Measurements from ENCODE around the gene UNC119.
"Not testable (repeated sequence)": the region's sequence is repeated elsewhere in the genome, so short reads cannot be mapped to it uniquely, and the experiment has no call there.

UNC119 gene

DNA sequence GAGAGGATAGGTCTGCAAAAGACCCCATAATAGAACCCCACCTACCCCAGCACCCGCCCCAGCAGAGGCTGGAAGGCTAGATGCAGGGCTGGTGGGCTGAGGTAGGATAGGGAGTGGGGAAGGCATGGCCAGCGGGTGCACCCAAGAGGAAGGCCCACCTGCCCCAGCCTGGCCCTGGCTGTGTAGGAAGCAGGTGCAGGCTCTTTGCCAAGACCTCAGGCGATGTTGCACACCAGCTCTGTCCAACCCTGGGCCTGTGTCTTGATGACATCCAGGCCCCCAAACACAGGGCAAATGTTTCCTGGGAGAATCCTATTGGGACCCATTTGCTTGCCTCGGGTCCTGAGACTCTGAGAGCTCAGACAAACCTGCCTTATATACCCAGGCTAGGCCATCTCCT is 12.2 kb downstream of the UNC119 start:
- no peak for DNase-seq

DNA sequence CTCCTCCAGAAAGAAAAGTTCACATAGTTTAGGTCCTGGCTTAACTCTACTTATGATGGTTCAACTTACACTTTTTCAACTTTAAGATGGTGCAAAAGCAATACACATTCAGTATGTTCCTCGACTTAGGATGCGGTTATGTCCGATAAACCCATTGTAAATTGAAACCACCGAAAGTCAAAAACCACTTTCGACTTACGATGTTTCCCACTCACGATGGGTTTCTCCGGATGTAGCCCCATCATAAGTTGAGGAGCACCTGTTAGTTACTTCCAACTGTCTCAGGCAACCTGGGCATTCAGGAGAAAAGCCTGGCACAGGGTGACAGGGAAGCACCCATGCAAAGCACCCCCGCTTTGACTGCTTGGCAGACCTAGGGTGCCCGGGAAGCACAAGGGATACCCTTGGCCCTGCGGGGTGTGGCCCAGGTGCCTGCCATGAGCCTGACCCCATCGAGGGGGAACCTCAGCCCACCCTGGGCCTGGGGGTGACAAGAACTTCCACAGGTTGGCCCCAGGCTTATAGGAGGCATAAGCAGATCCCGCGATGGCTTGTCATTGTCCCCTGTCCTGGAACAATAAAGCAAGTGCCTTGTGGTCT is 14.0 kb downstream of the UNC119 start:
- no peak for DNase-seq

DNA sequence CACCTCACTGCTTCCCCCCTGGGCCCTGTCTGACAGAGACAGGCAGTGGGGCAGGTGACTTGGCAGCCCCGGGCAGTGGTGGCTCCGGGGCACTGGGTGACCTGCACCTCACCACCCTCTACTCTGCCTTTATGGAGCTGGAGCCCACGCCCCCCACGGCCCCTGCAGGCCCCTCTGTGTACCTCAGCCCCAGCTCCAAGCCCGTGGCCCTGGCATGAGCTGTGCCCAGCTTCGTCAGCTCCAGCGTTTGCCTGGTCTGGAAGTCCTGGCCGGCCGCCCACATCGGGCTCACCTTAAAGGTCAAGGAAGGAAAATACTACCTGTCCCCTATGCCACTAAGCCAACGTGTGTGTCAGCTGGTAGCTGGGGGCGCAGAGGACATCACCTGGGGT is 15.2 kb downstream of the UNC119 start:
- DNase-seq, result no peak

DNA sequence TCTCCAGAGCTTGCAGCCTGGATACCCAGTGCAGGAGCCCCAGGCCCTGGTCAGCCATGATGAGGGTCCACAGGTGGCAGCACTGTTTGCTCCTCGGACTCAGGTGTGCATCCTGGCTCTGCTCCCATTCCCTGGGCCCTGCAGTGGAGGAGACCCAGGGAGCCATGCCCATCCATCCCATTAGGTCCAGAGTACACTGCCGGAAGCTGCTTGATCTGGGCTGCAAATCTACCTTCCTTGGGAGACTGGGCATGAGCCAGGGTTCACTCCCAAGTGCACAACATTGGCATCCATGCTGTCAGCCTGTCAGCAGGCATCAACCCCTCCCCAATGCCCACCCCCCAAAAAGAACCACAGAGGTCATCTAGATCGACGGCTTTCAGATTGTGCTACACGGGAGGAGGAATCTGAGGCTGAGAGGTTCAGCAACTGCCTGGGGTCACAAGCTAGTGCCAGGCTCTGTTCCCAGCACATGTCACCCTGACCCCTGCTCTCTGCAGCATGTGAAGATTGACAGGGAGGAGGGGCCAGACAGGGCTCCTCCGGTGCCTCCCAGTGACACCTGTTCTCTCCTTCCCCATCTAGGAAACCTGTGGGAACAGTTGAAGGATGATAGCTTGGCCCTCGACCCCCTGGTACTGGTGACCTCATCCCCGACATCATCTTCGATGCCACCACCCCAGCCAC is 15.7 kb downstream of the UNC119 start:
- no peak for DNase-seq

DNA sequence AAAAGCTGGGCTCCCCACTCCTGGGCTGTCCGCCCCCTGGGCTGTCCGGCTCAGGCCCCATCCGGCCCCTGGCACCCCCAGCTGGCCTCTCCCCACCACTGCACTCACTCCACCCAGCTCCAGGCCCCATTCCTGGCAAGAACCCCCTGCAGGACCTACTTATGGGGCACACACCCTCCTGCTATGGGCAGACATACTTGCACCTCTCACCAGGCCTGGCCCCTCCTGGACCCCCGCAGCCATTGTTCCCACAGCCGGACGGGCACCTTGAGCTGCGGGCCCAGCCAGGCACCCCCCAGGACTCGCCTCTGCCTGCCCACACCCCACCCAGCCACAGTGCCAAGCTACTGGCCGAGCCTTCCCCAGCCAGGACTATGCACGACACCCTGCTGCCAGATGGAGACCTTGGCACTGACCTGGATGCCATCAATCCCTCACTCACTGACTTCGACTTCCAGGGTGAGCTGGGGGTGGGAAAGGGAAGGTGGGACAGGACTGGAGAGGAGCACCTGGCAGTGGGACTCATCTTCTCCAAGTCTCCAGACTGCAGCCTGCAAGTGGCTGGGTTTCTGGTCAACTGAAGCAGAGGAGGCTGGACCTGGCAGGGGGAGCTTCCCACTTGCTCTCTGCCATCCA is 17.6 kb downstream of the UNC119 start:
- DNase-seq, result no peak

DNA sequence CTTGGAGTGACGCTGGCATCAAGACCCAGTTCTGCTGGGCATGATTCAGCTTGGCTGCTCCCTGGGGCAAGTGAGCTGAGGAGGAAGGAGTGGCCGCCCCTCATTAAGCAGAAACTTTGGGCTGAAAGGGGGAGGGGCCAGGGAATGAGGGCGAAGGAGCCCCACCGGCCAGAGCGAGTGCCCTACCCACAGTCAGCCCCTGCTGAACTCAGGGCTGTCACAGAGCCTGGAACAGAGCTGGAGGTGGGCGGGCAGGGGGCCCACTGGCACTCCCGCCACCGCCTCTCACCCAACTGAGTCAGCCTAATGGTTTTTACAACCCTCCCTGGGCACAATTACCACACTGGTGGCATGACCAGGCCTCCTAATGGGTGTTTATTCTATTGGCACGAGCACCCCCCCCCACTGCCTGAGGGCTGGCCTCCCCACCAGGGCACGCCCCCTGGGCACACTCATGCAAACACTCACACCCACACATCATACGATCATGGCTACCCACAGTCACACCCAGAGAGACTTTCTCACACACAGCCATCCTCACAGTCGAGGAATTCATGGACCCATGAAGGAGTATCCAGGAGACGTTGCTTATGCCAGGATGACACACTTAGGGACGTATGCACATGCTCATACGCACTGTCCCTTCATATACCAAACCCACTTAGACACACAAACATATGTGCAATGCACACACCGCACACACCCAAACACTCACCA is 19.2 kb downstream of the UNC119 start:
- DNase-seq, result no peak

DNA sequence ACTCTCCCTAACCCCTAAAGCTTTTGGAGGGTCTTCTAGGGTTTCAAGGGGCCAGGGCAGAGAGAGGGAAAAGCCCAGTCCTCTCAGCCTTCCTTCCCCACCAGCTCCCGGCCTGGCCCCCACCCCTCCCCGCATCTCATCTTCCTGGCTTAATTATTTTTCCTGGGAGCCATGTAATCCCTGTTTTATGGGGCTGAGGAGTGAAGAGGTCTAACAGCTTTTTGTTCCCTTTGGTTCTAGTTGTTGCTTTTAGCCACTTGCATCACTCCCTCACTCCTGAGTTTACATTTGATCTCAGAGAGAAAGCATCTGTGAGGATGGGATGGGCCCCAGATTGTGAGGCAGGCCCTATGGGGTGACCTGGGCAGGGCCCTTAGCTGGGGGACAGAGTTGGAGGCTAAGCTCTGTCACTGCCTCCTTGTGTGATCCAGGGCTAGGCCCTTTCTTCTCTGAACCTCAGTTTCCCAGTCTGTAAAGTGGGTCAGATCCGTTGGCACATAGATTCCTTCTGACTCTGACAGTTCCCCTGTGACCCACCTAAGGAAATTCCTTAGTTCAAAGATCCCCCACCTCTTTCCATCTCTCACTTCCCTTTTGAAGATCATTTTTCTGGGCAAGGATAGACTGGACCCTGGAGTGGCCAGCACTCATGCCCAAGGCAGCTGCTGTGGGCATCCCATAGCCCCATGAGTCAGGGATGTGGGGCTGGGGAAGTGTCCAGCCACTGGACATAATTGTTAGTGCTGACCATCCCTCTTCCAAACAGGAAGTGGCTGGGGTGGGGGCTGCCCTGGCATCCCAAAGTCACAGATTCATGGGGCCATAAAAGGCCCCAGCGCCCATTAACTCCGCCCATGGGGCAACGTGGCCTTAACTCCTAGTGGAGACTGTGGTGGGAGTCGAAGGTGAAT is 20.1 kb downstream of the UNC119 start:
- no peak for DNase-seq

DNA sequence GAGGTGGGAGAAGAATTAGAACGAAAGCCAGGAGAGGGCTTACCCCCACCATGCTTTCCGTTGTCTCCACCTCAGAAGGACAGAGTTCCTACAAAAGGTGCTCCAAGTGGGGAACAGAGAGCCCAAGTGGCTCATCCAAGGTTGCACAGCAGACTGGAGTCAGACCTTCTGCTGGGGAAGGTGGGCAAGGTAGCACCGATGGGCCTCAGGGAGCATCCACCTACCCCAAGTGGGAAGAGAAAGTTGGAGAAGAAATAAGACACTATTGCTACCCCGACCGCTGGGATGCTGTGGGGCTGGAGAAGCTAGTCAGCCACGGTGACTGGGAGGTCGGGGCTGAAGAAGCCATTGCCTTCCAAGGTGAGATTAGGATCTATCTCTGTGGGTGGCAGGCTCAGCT is 21.5 kb downstream of the UNC119 start:
- no peak for DNase-seq

DNA sequence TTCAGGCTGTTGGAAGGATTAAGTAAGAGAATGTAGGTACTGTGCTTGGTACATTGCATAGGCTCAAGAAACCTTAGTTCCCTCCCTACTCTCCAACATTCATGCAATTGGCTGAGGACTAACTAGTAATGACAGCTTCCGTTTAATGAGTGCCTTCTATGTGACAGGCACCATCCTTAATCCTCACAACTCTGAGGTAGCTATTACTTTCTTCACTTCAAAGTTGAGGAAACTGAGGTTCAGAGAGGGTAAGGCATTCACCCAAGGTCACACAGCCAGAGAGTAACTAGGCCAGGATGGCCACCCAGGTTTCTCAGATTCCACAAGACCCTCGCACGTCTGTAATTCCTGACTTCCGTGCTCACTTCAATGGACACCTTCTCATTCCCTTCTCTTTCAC is 22.2 kb downstream of the UNC119 start:
- DNase-seq, result no peak

DNA sequence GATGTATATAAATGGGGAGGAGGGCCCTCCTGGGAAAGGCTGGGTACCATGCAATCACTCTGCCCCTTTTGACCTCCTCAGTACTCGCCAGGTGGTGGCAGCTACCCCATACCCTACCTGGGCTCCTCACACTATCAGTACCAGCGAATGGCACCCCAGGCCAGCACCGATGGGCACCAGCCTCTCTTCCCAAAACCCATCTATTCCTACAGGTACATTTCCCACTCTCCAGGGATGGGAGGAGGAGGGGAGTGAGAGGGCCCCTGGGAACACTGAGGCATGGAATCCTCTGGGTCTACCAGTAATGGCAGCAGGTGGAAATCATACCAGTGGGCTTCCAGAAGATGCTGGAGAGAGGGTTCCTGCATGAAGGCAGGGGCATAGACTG is 23.4 kb downstream of the UNC119 start:
- DNase-seq, result no peak

DNA sequence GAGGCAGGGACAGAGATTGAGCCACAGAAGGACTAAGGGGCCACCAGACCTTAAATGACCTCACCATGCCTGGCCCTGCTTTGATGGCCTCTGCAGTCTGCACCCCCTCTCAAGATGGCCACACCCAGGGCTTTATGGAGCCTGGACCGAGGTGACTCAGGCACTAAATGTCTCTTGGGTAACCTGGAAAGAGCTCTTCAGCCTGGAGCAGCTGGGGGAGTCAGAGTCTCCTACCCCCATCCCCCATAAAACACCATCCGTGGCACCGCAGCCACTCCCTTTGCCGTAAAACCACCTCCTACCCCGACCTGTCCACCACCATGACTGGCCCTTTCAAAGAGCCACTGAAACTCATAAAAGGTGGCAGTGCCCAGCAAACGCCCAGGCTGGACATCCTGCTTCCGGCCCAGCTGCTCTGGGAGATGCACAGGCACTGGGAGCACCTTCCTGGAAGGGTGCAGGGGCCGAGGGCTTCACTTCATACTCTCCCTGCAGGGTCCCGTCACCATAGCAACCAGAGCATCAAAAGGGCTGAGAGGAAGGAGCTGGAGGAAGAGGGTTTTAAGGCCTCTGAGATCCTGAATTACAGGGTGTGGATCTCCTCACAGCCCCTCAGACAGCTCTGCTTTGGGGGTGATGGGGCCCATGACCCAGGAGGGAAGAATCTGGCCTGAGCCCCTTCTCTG is 24.0 kb downstream of the UNC119 start:
- no peak for DNase-seq

DNA sequence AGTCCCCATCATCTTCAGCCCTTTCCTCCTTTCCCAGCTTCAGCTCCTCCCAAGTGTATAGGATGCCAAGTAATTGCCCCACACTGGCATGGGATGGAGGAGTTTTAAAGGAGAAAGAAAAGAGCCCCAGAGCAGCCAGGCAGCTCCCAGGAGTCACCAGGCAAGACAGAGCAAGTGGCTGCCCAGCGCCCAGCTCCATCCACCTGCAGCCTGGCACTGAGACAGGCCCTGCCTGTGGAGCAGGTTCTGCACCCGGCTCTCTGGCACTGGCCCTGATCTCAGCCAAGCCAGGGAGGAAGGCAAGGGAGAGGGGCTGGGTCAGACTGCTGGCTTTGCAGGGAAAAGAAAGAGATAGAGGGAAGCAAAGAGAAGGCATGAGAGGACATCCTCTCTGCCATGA is 24.6 kb downstream of the UNC119 start:
- no peak for DNase-seq

DNA sequence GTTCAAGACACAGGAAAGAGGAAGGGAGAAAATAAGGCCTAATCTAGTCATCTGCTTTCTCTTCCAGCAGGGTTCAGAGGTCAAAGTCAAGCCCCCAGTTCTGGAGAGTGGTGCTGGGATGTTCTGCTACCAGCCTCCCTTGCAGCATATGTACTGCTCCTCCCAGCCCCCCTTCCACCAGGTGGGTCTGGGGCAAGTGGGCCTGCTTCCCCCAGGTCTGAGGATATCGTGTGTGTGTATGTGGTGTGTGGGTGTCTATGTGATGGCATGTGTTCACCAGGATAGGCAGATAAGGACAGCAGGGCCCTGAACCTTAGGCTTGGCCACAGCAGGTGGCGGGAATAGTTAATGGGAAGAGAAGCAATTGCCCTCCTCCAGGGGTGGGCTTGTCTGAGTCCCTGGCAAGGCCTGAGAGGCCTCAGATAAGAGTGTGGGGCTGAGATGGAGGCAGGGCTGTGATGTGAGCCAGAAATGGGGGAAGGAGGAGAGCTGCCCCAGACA is 25.2 kb downstream of the UNC119 start:
- DNase-seq, result no peak

DNA sequence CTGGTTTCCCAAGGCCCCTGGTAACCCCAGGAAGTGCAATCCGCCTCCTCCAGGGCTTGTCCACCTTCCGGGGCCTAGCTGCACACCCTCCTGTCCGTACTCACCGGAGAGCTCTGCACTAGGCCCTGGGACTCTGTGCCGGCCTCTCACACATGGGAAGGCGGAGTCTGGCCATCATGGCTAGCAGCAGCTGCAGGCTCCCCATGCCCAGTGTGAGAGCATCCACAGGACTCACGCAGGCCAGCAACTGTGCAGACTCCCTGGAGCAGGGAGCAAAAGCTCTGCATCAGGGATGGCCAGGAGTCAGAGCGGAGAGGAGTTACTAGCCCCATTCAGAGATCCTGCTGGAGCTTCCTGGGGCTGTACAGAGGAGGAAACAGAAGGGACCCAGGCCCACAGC is 26.0 kb downstream of the UNC119 start:
- no peak for DNase-seq

DNA sequence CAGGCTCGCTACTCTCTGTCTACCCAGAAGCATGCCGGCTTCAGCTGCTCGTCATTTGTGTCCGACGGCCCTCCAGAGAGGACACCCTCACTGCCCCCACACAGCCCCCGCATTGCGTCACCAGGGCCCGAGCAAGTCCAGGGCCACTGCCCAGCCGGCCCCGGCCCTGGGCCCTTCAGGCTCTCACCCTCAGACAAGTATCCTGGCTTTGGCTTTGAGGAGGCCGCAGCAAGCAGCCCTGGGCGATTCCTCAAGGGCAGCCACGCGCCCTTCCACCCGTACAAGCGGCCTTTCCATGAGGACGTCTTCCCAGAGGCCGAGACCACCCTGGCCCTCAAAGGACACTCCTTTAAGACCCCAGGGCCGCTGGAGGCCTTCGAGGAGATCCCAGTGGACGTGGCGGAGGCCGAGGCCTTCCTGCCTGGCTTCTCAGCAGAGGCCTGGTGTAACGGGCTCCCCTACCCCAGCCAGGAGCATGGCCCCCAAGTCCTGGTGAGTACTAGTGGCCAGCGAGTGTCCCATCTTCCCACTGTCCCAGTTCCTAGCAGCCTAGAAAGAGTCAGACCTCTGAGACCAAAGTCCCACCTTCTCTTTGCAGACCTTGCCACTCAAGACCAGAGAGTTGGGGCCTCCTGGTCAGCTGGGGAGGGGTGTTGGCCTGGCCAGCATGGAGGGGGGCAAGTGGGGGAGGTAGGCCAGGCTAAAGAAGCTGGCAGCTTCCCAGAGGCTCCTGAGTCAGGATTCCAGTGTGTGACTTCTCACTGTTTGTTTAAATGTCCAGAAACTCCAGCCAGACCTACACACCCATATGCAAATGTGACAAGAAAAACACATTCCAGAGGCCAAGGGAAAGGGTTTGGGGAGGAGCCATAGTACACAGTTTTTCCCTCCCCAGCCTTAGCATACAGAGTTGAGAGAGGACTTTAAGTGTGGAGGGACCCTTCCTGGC is 27.7 kb downstream of the UNC119 start:
- DNase-seq, result no peak

DNA sequence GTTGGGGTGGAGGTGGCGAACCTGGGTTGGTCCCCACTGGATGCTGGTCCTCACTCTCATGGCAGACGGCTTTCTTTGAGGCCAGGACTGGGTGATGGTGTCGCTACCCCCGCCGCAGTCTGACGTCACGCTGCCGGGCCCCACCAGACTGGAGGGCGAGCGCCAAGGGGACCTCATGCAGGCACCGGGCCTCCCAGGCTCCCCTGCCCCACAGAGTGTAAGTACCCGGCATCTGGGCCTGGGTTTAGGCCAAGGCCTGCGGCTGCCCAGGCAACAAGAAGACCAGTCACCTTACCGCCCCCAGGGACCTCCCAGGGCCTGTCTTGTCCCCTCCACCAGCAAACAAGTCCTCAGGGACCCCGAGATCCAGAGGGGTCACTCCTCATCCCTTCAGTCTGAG is 28.5 kb downstream of the UNC119 start:
- no peak for DNase-seq

DNA sequence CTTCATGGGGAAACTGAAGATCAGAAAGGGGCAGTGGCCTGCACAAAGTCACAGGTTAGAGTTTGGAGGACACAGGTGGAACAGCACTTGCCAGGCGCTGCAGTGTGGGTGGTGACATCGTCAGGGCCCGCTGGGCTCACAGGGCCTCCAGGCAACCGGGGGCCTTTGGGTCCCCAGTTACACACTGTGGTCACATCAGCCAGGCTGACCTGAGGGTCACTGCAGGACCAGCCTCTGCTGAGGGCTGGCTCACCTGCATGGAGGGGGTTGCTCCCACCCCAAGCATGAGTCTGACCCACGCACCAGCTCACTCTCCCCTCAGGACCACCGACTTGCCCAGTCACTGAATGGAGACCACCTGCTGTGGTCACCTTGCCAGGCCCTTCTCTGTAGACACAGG is 29.2 kb downstream of the UNC119 start:
- no peak for DNase-seq

DNA sequence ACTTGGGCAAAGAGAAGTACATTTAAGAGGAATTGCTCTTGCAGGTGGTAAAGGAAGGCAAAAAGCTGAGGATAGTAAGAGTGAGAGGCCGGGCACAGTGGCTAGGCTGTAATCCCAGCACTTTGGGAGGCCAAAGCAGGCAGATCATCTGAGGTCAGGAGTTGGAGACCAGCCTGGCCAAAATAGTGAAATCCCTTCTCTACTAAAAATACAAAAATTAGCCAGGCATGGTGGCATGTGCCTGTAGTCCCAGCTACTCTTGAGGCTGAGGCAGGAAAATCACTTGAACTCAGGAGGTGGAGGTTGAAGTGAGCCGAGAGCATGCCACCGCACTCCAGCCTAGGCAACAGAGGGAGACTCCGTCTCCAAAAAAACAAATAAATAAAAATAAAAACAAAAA is 30.1 kb downstream of the UNC119 start:
- not testable (repeated sequence) for DNase-seq

DNA sequence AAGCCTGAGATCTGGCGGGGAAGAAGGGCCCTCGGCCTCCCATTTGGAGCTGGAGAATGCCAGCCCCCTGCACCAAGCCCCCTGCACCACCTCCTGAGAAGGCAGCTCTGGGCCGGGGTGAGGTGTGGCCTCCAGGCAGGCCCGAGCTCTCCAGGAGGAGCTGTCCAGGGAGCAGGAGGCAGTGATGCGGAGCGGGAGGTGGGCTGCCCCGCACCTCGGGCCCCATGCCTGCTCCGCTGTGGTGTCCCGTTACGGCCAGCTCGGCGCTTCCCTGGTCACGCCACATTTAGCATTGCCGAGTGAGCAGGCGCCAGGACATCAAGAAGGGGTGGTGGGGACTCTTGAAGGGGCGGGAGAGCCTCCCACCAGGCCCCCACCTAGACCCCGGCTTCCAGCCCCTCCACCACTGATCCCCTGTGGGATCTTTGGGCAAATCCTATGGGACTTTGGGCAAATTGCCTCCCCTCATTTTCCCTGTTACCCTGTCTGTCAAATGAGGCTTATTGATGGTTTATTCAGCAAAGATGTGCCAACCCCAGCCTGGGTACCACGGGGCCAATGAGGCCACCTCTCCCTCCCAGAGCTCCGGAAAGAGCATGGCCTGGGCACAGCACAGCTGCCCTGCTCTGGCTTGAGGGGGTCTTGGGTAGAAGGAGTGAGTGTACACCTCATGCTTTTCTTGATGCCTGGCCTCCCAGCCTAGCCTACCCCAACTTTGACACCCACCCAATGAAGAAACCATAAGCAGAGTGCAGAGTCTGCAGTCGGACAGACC is 30.9 kb downstream of the UNC119 start:
- no peak for DNase-seq

DNA sequence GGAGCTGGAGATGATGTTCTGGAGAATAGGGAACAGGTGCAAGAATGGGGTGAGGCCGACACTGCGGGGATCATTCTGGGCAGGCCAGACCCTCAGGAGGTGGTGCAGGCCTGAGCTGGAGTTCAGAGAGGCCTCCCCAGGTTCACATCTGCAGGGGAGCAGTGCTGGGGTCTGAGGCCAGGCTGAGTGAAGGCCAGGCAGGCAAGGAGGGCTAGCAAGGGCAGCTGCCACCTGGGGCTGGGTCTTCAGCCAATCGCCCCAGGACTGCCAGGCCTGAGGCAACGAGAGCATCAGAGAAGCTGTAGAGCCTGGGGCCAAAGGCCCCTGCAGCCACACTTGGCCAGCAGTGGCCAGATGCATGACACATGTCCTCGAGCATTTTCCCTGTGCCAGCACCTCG is 31.7 kb downstream of the UNC119 start:
- no peak for DNase-seq
